CD1c-positive myeloid dendritic cell (primary cell): Measurements from ENCODE around the gene CD44.

Experiments
- DNase-seq: peaks from one replicate; pipeline ENCODE4 v3.0.0-alpha.2; 2016; ENCODE audit errors: extremely low spot score

CD44 gene

GRCh38 chr11:35177370-35177769, 38.4 kb downstream of the CD44 start:
- peak; percentile 48 for DNase-seq

DNA sequence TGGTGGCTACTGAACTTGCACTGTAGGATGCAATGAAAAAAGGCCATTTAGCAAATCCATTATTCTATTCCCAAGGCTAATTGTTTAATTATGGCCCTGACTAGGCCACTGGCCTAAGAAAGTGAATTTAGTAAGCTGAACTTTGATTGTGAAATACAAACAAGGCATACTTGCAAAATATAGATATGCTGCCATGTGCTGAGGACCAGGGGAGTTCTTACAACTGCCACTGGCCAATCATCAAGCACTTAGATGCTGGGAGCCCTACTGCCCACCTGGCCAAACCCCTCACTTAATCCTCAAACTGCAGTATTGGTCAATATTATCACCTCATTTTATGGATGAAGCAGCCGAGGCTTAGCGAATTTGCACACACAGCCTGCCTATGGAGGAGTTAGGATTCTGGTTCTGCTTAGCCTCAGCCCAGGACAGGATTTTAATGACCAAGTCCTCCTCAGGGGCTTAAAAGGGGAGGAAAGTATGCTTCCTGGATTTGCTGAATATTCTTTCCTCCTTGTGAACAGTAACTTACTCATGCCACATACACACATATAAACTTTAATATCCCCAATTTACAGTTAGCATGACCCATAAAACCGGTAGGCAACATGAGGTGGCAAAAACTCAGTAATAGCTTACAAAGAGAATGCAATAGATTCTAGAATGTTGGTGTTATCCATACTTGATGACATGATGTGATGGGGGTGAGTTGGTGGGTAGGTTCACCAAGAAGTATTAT, 39.3 kb downstream of the CD44 start:
- DNase-seq = no peak

DNA sequence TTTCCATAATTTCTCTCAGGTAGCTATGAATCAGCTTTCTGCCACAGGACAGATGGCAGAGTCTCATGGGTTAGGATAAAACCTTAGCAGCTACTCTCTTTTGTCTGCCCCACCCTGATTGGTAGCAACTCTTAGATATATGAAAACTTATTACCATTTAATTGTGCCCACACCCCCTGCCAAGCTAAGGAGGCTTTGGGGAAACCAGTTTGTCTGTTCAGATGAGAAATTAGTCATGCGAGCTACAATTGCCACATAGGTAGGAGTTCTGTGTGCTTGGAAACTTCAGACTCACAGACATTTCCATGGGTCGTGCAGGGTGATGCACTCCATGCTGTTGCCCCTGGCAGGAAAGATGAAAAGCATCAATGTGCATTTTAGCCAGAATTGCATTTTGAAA, 39.9 kb downstream of the CD44 start:
- DNase-seq = peak; percentile 42

DNA sequence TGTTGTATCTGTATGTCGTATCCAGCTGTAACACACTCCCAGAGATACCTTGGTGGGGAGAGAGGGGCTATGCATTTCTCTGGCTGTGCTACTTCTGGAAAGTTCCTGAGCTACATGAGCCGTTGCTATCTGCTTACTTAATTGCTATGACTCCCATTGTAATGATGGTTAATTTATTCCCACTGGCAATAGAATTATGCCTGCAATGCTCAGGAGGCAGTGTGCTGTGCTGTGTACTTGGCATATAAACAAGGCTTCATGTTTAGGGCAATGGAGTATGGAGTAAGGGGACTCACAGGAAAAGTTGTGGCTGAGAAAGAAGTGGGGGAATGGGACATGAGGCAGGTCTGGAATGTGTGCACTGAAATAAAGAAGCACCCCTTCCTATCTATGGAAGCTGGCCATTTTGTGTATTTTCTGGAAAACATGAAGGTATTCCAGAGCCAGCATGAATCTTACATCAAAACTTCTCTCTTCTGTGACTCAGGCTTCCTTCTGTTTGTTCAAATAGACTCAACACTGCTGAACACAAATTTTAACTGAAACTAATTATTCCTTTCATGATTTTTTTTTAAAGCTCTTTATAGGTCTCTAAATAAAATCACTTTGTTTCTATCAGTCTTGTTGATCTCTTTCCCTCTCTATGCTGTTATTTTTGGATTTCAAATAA, 40.6 kb downstream of the CD44 start:
- no peak for DNase-seq

GRCh38 chr11:35180317-35181233, 41.6 kb downstream of the CD44 start:
- DNase-seq = no peak

DNA sequence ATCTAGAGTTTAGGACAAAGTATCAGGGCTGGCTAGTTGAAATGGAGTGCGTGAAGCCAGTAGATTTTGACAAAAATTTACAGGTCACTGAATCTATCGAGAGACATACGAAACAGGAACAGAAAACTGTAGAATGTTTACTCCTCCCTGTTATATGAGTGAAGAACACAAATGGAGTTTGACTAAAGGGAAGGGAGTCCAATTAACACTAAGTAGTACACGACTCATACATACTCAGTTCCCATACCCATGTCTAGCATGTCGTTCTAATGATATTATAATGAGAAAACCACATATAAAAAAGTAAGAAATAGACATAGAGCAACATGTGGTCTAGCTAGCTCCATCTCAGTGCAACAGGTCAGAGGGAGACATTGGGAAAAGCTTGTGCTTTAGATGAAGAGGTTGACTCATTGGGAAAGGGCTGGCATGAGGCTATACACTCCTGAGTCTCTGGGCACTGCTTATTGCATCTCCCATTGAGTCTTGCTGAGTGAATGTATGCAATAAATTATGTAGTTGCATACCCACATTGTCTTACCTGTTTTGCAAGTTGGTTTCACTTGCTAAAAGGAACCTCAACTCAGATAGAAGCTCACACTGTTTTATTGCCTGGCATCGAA, 43.5 kb downstream of the CD44 start:
- DNase-seq = peak; percentile 43

DNA sequence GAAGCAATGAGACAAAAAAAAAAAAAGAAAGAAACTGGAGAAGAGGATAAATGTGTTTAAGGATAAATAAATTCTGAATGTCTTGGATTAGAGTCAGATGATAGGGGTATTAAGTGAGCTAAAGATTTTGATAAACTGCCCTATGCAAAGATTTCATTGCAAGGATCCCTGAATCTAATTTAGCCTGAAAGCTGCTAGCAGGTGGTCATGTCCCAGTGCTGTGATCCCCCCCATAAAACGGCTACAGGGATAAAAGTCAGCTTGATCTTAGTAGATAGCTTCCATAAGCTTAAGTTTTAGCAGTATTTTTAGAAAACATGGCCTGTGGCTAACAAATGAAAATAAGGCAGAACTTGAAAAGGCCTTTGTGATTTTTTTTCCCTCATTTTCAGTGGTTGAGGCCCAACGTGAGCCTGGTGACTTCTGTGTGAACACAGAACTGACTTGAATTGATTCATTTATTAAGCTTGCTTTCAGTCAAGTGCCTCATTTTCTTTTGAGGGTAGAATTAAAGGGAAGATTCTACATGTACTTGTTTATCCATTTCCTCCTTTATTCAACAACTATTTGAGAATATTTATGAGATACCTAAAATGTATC, 44.5 kb downstream of the CD44 start:
- DNase-seq = no peak

- no peak for DNase-seq
Observed at GRCh38 chr11:35185696-35186095, 46.7 kb downstream of the CD44 start.

DNA sequence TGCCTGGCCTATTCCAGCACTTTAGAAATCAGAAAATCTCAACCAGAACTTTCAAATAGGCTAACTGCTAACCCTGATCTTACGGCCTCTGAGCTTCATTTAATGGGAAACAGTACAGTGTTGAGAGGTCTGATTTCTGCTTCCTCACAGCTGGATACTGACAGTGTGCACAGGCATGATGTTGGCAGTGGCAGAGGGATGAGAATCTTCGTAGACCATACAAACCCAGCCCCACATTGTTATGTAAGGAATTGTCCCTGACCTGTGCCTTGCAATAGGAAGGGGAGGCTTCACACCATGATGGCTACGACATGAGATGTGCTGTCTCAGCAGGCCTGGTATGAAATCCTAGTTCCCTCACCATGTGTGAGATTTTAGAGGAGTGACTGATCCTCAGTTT, 49.0 kb downstream of the CD44 start:
- no peak for DNase-seq

GRCh38 chr11:35190804-35191348, 51.9 kb downstream of the CD44 start:
- DNase-seq = peak; percentile 75

GRCh38 chr11:35192347-35192746, 53.4 kb downstream of the CD44 start:
- DNase-seq = peak; percentile 31

GRCh38 chr11:35193767-35194166, 54.8 kb downstream of the CD44 start:
- DNase-seq = no peak

DNA sequence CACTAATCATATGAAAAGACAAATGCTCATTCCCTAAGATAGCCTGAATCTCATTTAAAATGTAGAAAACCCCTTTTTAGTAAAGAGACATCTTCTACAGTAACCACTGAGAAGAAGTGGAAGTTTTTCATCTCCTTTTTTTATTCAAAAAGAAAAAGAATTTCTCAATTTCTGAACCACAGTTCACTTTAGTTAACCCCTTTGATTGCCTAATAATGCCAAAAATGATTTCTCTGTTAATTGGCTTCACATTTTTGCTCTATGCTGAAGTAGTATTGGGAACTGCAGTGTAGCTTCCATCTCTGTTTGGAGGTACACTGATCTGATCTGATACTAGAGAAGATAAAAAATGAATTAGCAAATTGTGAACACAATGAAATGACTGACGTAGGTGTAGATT, 58.3 kb downstream of the CD44 start:
- DNase-seq = no peak

GRCh38 chr11:35200811-35201341, 61.9 kb downstream of the CD44 start:
- no peak for DNase-seq

GRCh38 chr11:35204614-35205013, 65.6 kb downstream of the CD44 start:
- DNase-seq = no peak

DNA sequence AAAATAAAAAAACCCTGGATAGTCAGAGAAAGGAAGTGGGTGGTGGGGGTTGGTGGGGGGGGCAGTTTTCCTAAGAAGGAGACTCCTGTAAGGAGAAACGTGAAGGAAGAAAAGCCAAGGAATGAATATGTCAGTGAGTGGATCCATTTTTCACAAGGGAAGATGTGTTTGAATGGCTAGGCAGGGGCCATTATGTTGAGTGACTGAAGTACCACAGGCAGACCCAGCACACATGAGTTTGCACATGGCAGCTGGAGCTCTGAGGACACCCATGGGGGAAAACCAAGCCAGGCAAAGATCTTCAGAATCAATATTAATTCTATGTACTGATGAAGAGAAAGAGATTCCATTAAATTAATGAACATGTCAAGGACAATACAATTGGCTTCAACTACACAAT, 67.6 kb downstream of the CD44 start:
- DNase-seq = no peak

DNA sequence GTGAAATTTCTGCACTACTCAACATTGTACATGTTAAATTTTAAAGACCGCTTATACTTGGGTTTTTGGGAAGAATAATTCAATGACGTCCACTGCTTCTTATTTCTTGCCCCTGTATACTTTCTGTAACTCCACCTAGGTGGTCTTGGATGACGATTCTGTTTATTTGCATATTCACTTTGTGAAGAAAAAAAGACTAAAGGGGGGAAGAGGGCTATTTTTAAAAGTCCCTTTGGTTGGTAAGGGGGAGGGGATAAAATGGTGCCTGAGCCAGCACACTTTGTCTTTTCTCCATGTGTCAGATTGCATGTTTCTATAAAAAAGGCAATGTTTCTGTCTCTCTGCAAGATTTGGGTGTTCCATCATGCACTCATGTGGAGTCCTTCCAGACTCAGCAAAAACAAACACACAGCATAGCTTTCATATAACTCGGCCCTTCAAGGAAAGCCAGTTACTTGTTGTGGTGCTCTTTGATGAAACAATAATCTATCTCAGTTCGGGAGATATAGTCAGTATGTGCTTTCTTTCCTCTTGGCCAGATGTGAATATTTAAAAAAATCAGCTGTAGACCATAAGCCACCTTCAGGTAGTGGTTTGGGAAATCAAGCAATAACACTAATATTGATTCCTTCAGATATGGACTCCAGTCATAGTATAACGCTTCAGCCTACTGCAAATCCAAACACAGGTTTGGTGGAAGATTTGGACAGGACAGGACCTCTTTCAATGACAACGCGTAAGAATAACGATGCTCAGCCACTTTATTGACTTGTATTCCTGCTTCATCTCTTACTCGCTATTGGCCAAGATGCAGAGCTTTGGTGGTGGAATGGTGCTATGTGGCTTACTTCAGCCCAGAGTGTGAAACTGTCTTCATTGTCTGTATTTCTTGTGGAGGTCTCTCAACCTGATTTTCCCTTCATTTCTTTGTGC, 68.8 kb downstream of the CD44 start:
- DNase-seq = no peak

GRCh38 chr11:35208795-35209194, 69.8 kb downstream of the CD44 start:
- DNase-seq = no peak

DNA sequence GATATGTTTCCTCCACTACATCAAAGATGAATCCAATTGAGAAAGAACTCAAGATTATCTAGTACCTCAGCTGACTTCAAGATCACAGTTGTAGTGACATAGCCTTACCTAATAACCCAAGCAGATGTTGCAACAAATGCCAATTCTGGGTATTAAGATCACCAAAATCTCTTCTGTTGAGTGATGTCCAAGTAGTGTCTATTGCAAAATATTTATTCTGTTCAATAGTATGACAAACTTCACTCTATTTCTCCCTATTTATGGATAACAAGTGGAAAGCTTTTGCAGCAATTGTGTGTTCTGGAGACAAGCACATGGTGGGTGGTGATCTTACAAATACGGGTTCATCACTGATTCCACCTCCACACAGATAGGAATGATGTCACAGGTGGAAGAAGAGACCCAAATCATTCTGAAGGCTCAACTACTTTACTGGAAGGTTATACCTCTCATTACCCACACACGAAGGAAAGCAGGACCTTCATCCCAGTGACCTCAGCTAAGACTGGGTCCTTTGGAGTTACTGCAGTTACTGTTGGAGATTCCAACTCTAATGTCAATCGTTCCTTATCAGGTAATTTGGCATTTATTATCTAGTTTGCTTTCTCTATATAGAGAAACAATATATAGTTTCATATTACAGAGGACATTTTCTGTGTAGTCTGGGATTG, 72.0 kb downstream of the CD44 start:
- peak; percentile 75 for DNase-seq
